ENCODE measurements around the gene UHRF1. TPM values are rescaled to one million over a fixed set of nuclear protein-coding genes. Genes with fewer than 3 reads are reported as not detected.

UHRF1 gene
- total RNA-seq, 1 donor from 2014 or later = 0.32 TPM

GRCh38 chr19:4965061-4965460 lies 55.8 kb downstream of the UHRF1 start:
- Histone ChIP-seq H3K4me1 (peaks cover 5 to 9% of the 10 kb centered on the region in 2 donors), H3K9me3 (no peaks in the 10 kb centered on the region), H3K27ac (no peak overlapping the region), H3K36me3 (no peaks in the 10 kb centered on the region), H3K27me3 (no peaks in the 10 kb centered on the region), H3K4me3 (no peak overlapping the region)
- TF ChIP-seq CTCF (IDR thresholded peaks at IDR 0.05) = no peak
- no peak for DNase-seq (ENCODE audit: low spot score in 2 of 2)
- intact Hi-C loops (cut with DNase I) = loop anchor here (5.0 to 10.0 kb wide), 4 partner anchors 148 to 1203 kb away; partner anchors contain the start of genes APBA3, DPP9, MRPL54 and SAFB

GRCh38 chr19:4966591-4966990 lies 57.3 kb downstream of the UHRF1 start:
- no peaks in the 10 kb centered on the region for H3K27me3 ChIP-seq
- intact Hi-C loops (cut with DNase I) = loop anchor here (5.0 to 10.0 kb wide), 4 partner anchors 149 to 1204 kb away; partner anchors contain the start of genes APBA3, DPP9, MRPL54 and SAFB
- no peaks in the 10 kb centered on the region for H3K36me3 ChIP-seq
- H3K9me3 ChIP-seq = no peaks in the 10 kb centered on the region
- TF ChIP-seq CTCF (IDR thresholded peaks at IDR 0.05) = no peak
- DNase-seq (ENCODE audit: low spot score in 2 of 2) = no peak
- no peak overlapping the region for H3K27ac ChIP-seq
- H3K4me1 ChIP-seq = peaks cover 9 to 18% of the 10 kb centered on the region in 2 donors
- no peak overlapping the region for H3K4me3 ChIP-seq

- Histone ChIP-seq H3K27ac (peak overlapping the region; percentile 24 to 40), H3K27me3 (no peaks in the 10 kb centered on the region), H3K9me3 (no peaks in the 10 kb centered on the region), H3K4me1 (peaks cover 9 to 18% of the 10 kb centered on the region in 2 donors), H3K4me3 (peak overlapping the region; percentile 42 to 62), H3K36me3 (no peaks in the 10 kb centered on the region)
- intact Hi-C loops (cut with DNase I) = loop anchor here (1.0 to 10.0 kb wide), 7 partner anchors 58 to 1206 kb away; partner anchors contain the start of genes APBA3, DPP9, MRPL54 and PLIN3
- no peak for TF ChIP-seq CTCF (IDR thresholded peaks at IDR 0.05)
- no peak for DNase-seq (ENCODE audit: low spot score in 2 of 2)
These were observed 58.6 kb downstream of the UHRF1 start for GRCh38 chr19:4967738-4968461.

GRCh38 chr19:4968462-4969291 lies 59.4 kb downstream of the UHRF1 start, which contains the start of gene KDM4B:
TSS of gene KDM4B (plus strand) at chr19:4969113. CDS start at chr19:5032891, 63,778 bp downstream.
- Histone ChIP-seq H3K27ac (peak within 1 kb of the TSS; percentile 24 to 40), H3K9me3 (no peaks in the 10 kb centered on the region), H3K27me3 (no peaks in the 10 kb centered on the region), H3K4me3 (peak within 1 kb of the TSS; percentile 62 to 90), H3K4me1 (peaks cover 9 to 18% of the 10 kb centered on the region in 2 donors), H3K36me3 (no peaks in the 10 kb centered on the region)
- DNase-seq (ENCODE audit: low spot score in 2 of 2) = peak; percentile 99 to 100
- no peak for TF ChIP-seq CTCF (IDR thresholded peaks at IDR 0.05)
- intact Hi-C loops (cut with DNase I) = loop anchor here (1.0 to 10.0 kb wide), 7 partner anchors 58 to 1206 kb away; partner anchors contain the start of genes APBA3, DPP9, MRPL54 and PLIN3

- no peak overlapping the region for H3K27ac ChIP-seq
These were observed 60.0 kb downstream of the UHRF1 start for GRCh38 chr19:4969292-4969771.

More at GRCh38 chr19:4969292-4969771, 60.0 kb downstream of the UHRF1 start:
- no peaks in the 10 kb centered on the region for H3K36me3 ChIP-seq
- H3K4me1 ChIP-seq = peaks cover 9 to 18% of the 10 kb centered on the region in 2 donors
- no peak for TF ChIP-seq CTCF (IDR thresholded peaks at IDR 0.05)
- no peaks in the 10 kb centered on the region for H3K9me3 ChIP-seq
- H3K4me3 ChIP-seq = peak overlapping the region; percentile 62 to 90
- intact Hi-C loops (cut with DNase I) = loop anchor here (2.0 to 10.0 kb wide), 6 partner anchors 61 to 1207 kb away; partner anchors contain the start of genes APBA3, DPP9, MRPL54 and PLIN3
- no peaks in the 10 kb centered on the region for H3K27me3 ChIP-seq
- no peak for DNase-seq (ENCODE audit: low spot score in 2 of 2)
